NCI-H1694 treated with DMSO at 0.1 percent for 48 hours (cell line): ENCODE measurements around the gene SHANK3.
"Not testable (repeated sequence)": the region's sequence is repeated elsewhere in the genome, so short reads cannot be mapped to it uniquely, and the experiment has no call there.

Experiments
- DNase-seq: peaks from one replicate; lab custom pipeline; 2025; lab: John Stamatoyannopoulos, UW

SHANK3 gene

DNA sequence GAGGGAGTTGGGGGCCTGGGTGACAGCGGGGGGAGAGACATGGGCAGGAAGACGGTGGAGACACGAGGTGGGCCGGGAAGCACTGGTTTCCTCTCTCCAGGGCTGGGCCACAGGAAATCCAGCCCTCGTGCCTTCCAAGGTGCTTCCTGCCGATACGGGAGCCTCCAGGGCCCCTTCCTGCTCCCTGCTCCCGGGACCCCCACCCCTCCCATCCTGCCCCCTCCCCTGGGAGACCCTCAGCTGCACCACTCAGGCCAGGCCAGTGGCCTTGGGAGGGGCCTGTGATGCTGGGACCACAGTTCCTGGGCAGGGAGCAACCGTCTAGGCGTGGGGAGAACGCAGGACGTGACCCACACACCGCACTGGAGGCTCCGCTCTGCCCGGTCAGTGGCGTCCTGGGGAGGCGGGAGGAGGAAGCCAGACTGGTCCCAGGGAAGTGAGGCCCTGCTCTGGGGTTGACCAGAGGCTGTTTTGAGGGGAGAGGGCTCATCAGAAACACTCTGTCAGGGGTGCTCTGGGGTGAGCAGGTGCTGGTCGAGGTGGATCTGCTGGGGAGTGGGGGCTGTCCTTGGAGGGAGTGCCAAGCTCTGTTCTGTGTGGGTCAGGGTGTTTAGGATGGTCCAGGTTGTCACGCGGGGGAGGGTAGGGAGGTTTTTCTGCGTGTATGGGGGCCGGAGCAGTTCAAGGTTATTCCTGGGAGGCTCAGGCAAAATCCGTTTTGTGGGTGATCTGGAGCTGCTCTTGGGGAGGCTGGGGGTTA is at the start of gene SHANK3:
Gene SHANK3 (plus strand): TSS at position 353 of the 760 bp plus-strand sequence.
- no peak for DNase-seq

GRCh38 chr22:50624347-50625130 is 48.1 kb upstream of the SHANK3 start:
- DNase-seq: no peak

GRCh38 chr22:50625131-50625567 is 47.5 kb upstream of the SHANK3 start:
- no peak for DNase-seq

DNA sequence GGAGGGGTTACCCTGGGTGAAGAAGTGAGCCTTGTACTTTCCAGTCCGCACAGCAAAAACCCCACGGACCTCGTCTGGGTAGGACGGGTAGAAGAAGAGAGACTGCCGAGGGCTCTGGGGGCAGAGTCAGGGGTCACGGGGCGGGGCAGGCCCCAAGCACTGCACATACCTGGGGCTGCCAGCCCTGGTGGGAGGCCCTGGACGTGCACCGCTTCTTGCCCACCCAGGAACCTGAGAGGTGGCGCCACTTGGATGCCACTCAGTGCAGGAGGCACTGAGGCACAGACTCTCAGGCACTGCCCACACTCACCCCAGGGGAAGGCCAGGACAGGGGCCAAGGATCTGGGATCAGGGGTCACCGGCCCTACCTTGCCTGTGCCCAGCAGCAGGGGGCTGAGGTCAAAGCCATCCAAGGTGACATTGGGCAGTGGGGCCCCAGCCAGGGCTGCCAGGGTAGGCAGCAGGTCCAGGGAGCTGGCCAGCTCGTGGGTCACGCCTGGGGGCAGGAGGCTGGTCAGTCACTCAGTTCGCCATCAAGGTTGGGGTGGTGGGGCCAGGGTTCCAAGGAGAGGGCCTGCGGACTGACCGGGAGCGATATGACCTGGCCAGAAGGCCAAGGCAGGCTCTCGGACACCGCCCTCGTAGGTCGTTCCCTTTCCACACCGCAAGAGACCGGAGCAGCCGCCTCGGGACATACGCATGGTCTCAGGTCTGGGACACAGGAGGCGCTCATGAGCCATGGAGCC is 46.9 kb upstream of the SHANK3 start:
- no peak for DNase-seq

DNA sequence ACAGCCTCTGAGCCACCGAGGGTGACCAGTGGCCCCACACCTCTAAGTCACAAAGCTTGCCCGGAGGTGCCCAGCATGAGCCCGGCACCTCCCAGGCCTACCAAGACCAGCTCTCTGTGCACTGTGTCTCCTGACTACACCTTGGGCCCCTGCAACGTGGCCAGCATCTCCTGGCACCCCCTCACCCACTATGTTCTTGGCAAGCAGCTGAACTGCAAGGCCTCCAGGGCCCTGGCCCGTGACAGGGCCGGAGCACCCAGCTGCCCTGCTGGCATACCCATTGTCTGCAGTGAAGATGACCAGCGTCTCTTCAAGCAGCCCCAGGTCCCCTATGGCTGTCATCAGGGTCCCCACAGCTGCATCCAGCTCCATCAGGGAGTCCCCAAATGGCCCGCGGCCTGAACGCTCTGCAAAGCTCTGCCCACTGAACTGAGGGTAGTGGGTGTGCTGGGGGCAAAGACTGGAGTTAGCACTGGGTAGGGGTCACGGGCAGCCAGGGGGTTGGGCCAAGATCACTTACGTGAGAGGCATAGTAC is 46.2 kb upstream of the SHANK3 start:
- DNase-seq: no peak

- no peak for DNase-seq
These were observed 45.6 kb upstream of the SHANK3 start for GRCh38 chr22:50626850-50627641.

DNA sequence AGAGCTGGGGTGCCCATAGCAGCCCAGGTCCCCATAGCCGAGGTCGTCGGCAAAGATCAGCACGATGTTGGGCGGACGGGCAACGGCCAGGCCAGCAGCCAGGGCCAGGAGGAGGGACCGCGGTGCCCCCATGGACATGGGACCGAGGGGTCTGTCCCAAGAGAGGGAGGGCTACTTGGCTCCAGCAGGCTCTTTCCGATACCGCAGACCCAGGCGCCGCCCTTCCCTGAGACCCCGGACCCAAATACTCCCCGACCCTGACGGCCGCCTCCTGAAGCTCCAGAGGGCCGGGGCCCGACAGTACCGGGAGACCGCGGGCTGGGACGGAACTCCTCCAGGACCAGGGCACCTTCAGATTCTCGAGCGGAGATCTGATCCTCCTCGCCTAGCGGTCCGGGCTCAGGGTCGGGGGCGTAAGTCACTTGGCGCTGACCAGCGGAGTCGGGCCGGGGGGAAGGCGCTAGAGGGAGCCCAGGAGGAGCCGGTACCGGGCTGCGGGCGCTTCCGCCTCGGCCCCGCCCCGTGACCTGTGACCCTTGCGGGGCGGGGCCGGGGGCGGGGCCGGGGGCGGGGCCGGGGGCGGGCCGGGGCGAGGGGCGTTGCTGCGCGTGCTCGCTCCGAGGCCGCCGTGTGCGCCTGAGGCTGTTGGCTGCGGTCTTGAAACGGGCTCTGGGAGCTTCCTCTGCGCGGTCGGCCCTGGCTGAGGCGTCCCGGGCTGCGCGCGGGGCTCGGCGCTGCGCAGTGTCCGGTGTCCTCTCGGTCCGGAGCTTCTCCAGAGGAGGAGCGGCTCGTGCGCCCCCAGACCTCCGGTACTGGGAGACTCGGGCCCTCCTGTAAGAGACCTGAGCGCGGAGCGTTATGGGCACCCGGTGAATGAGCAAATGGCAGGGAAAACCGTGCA is 44.7 kb upstream of the SHANK3 start, which contains the start of gene ARSA:
Gene ARSA (minus strand): TSS at position 511 of the 901 bp plus-strand sequence. CDS start 373 bp downstream, at position 138.
- DNase-seq: peak; percentile 41

DNA sequence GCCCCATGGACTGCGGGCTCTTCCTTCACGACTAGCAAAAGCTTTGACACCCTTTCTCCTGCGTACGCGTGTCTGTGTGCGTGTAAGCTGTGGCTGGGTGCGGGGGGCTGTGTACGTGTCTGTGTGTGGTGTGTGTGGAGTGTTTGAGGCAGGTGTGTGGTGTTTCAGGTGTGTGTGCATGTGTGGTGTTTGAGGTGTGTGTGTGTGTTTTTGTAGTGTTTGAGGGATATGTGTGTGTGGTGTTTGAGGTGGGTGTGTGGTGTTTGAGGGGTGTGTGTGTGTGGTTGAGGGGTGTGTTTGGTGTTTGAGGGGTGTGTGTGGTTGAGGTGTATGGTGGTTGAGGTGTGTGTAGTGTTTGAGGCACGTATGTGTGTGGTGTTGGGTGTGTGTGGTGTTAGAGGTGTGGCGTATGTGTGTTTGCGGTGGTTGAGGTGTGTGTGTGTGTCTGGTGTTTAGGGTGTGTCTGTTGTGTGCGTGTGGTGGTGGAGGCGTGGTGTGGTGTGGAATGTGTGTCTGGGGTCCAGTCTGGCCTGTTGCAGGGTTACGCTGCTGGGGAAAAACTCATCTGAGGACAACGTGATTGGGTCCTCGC is 44.0 kb upstream of the SHANK3 start:
- no peak for DNase-seq

- DNase-seq: no peak
These were observed 42.2 kb upstream of the SHANK3 start for GRCh38 chr22:50630376-50630775.

- no peak for DNase-seq
These were observed 39.5 kb upstream of the SHANK3 start for GRCh38 chr22:50633086-50633485.

DNA sequence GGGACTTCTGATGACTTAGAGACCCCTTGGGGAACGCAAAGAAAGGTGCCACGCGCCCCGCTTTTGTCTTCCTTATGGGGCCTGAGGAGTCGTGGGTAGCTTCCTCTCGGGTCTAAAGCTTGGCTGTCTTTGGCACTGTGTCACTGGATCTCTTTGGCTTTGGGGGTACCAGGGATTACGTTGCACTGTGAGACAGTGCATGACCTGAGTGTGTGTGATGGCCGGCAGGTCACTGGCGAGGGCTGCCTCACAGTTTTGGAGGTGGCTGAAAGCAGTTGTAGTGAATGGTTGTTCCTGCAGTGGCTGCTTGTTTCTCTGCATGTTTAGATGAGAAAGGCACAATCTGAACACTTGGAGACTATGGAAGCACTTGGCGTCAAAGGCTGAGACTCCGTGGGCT is 38.9 kb upstream of the SHANK3 start:
- no peak for DNase-seq

- DNase-seq: no peak
These were observed 37.0 kb upstream of the SHANK3 start for GRCh38 chr22:50635591-50635990.

- DNase-seq: not testable (repeated sequence)
These were observed 32.3 kb upstream of the SHANK3 start for GRCh38 chr22:50640296-50640695.

DNA sequence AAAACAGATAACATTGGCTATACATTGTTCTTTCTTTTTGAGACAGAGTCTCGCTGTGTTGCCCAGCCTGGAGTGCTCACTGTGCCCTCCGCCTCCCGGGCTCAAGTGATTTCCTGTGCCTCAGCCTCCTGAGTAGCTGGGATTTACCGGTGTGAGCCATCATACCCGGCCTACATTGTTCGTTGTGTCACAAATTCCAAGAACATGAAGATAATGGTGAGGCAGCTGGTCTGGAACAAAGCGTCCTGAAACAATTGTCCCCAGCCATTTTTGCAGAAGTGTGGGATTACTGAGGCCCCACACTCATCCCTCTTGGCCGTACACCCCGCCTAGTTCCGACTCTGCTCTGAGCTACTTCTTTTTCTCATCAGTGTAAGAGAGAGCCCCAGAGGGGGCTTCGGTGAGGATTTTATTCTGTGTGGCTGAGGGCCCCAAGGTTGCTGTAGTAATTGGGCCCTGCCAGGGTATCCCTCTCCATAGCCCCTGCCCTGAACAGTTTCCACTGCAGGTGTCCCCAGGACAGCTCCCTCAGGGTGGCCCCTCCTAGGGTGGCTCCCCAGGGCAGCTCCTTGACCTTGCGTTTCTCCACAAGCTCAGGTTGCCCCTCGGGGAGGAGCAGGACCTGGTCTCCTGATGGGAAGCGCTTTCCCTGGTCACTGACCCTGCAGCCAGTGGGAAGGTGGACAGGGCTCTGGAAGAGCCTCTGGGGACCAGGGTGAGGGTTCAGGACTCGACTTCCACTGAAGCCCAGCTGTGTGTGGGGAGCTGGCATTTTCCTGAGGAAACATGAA is 31.6 kb upstream of the SHANK3 start:
- DNase-seq: no peak

DNA sequence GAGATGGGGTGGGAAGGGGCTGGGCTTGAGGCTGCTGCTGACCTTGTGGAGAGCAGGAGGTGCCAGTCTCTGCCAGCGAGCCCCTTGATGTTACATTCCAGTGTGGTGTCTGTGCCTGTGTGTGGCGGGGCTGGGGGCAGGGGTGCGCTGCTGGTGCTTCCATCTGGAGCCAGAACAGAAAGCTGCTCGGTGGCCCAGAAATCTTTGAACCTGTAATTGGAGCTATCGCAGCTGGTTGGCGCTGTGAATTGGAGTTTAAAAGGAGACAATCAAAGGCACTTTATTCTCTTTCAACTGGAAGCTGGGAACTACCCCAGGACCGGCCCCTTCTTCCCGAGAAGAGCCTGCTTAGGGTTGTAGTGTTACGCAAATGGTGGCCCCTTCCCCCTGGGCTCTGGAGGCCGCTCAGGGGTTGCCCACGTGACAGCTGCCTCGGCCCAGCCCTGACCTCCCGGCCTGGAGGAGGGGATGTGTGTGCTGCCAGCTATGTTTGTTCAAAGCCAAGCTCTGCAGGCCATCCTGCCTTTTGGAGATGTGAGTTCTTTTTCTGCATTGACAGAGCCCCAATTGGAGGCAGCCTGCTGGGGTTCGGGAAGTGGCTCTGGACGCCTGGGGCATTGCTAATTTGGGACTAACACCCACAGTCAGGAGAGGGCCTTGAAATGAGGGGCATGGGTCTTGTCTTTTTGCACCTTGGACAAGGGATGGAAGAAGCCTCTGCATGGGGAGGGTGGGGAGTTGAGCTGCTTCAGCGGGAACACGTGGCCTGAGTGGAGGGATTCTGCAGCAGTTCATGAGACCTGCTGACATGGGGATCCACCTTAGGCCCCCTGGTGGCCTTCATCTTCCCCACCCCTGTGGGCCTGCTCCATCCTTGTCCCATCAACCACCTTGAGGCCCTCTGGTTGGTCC is 30.7 kb upstream of the SHANK3 start:
- peak; percentile 40 for DNase-seq

- DNase-seq: not testable (repeated sequence)
These were observed 29.4 kb upstream of the SHANK3 start for GRCh38 chr22:50643021-50643820.

GRCh38 chr22:50643821-50644101 is 28.9 kb upstream of the SHANK3 start:
- not testable (repeated sequence) for DNase-seq
